ENCODE results near the gene GEN1.

The GEN1 gene

GRCh38 chr2:17754773-17755425, 961 bp downstream of the GEN1 start:
- DNase-seq, result peak; percentile 47

GRCh38 chr2:17756668-17757067, 2.7 kb downstream of the GEN1 start:
- DNase-seq, result peak; percentile 15

DNA sequence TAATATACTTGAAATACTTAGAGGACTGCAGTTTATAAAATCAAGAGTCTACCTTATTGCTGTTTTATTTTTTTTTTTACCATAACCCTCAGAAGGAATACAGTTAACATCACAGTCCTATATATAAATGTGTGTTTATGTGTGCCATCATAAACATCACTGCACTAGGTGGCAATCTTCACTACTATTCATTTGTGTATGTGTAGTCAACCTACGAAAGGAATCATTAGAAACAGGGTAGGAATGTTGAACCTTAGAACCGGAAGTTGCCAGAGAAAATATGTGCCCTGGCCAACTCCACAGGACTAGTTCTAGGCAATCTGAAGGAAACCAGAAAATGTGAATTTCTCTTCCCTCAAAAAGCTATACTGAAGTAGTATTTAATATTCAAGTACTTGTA, 3.4 kb downstream of the GEN1 start:
- peak; percentile 40 for DNase-seq

GRCh38 chr2:17758118-17758517, 4.2 kb downstream of the GEN1 start:
- DNase-seq, result no peak

GRCh38 chr2:17759805-17760204, 5.9 kb downstream of the GEN1 start:
- DNase-seq, result no peak

DNA sequence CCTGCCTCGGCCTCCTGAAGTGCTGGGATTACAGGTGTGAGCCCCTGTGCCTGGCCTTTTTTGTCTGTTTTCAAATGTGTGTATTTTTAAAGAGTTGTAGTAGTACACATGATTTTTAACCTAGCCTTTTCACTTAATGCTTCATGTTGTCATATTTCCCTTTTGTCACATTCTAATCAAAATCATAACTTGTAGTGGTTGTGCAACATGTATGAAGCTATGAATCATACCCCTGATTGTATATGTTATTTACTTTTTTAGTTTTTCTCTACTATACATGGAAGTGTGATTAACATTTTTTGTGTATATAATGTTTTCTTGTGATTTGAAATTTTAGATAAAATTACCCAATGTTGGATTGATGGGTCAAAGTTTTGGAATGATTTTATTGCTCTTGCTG, 8.5 kb downstream of the GEN1 start:
- DNase-seq, result no peak

GRCh38 chr2:17763641-17764333, 9.8 kb downstream of the GEN1 start:
- no peak for DNase-seq

DNA sequence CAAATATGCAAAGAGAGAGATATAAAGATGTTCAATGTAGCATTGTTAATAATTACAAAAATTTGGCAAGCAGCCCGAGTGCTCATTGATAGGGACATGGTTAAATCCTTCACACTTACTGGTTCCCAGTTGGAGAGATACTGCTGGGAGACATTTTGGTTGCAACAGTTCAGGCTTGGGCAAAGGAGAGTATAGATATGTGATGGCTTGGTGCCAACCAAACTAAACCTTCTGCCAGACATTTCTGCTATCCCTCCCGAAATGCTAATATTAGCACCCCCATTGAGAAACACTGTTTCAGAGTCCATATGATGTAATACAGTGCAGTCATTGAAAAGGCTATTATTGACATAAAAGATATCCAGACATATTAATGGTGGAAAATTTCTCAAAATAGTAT, 11.5 kb downstream of the GEN1 start:
- no peak for DNase-seq

DNA sequence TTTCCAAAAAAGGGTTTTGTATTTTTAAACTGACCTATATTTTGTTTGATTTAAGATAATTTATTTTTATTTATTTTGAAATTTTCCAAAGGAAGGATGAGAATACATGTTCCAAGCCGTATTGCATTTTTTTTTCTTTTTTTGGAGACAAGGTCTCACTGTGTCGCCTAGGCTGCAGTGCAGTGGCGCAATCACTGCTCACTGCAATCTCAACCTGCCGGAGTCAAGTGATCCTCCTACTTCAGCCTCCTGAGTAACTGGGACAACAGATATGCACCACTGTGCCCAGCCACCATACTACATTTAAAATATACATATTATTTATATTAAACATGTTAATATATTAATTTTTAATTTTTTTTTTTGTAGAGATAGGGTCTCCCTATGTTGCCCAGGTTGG, 15.0 kb downstream of the GEN1 start:
- DNase-seq, result no peak

GRCh38 chr2:17771956-17772355, 18.0 kb downstream of the GEN1 start:
- DNase-seq, result no peak

DNA sequence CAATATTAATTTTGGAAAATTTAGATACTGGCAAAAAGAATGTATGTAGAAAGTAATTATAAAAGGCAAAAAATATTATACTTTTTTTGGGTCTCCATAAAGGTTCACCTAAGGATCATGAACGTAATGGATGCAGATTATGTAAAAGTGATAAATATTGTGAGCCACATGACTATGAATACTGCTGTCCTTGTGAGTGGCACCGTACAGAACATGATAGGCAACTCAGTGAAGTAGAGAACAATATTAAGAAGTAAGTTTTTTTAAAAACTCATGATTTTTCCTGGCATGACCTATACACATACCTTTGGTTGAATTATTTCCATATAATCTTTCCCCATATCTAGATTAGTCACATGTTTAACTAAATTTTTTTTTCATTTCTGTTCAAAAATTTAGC, 18.6 kb downstream of the GEN1 start:
- no peak for DNase-seq

DNA sequence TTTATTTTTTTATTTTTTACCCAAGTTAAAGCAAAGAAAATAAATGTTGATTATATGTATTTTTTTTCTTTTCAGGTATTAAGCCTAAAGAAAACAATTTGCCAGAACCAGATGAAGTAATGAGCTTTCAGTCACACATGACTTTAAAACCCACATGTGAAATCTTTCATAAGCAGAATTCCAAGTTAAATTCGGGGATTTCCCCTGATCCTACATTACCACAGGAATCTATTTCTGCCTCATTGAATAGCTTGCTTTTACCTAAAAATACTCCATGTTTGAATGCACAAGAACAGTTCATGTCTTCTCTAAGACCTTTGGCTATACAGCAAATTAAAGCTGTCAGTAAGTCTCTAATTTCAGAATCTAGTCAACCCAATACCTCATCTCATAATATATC, 26.6 kb downstream of the GEN1 start:
- no peak for DNase-seq

GRCh38 chr2:17781482-17781881, 27.5 kb downstream of the GEN1 start:
- no peak for DNase-seq

DNA sequence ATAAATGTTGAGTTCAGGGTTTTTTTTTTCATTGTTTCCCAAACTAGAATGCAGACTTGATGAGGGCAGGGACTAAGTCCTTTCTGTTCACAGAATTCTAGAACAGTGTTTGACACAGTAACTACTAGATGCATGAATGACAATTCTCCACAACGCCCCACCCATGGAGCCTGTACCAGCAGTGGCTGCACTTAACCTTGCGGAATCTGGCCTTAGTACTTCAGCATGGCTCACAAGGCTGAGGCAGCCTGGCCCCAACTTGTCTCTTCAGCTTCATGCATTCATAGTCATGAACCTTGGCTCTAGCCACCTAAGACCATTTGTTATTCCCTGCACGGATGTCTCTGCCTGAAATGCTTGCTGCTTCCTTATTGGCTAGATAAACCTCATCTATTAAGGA, 32.8 kb downstream of the GEN1 start:
- DNase-seq, result no peak

- no peak for DNase-seq
These were observed 34.8 kb downstream of the GEN1 start for GRCh38 chr2:17788773-17789172.

DNA sequence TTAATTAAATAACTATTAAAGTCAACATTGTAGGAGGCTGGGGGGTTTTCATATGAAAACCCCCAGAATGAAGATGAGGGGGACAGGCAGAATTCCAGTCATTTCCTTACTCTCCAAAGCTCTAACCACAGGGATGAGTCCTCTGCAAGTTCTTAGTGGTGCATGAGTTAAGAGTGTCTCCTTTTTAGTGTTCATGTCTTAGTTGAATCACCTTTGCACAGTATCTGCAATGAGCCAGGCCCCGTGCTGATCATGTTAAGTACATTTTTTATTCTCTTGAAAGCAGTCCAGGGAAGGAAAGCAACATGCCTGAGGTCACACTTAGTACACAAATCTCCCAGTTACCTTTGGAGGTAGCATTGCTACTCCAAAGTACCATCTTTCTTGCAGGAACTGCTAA, 36.6 kb downstream of the GEN1 start:
- no peak for DNase-seq

DNA sequence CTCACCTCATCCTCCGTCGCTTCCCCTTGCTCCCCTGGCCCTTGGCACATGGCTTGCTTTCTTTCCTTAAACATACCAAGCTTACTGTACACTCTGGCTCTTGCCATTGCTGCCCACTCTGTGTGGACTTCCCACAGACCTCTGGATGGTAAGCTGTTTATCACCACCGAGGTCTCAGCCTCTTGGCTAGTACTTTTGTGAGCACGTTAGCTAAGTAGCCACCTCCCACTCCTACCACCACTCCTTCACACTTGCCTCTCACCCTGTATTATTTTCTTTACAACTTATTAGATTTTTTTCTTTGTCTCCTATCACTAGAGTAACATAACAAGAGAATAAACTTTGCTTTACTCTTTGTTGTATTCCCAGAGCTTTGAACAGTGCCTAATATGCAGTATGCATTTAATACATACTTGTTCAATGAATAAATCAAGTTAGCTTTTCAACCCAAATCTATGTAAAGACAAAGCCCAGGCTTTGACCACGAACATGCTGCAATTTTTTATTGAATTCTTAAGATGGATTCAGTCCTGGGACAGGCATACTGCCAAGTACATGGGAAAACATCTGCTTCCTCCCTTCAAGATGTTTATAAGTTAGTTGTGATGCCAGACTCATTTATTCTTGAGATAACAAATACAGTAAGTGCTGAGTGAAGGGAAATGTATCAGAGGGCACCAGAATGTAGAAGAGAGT, 37.3 kb downstream of the GEN1 start:
- DNase-seq, result peak; percentile 72

DNA sequence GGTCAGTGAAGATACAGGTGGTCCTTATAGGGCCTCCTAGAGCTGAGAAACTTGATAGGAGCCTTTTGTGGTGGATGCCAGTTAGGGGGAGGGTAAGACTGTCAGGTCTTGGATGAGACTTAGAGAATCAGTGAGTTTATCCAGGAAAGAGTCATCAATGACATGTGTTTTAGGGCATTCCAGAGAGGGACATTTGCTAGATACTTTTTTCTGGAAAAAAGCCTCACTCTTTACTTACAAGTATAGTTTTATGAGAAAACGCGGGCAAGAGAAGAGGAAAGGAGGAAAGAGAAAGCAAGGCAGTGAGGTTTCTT, 37.8 kb downstream of the GEN1 start:
- no peak for DNase-seq

GRCh38 chr2:17792515-17792914, 38.6 kb downstream of the GEN1 start:
- no peak for DNase-seq

GRCh38 chr2:17793296-17793695, 39.4 kb downstream of the GEN1 start:
- no peak for DNase-seq

DNA sequence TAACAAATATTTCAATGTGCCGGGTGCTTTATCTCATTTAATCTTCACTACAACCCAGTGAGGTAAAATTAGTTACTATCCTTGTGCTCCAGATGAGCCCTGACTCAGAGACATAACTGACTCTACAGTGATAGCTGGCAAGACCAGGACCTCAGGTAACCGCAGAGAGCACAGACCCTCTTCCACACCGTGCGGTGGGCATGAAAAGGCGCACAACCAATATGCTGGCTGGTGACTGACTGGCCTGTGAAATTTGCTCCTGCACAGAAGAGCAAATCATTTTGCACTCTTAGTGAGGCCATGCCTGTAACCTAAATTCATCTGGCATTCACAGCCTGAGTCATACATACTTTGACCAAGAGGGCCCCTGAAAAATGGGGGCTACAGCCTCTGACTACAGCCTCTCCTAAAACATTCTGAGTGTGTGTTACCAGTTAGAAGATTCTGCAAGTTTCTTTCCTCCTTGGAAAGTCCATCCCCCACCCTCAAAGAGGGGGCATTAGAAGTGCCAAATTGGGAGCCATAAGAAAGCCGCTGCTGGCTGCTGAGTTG, 39.9 kb downstream of the GEN1 start:
- no peak for DNase-seq

- DNase-seq, result no peak
These were observed 41.4 kb downstream of the GEN1 start for GRCh38 chr2:17795309-17795708.

DNA sequence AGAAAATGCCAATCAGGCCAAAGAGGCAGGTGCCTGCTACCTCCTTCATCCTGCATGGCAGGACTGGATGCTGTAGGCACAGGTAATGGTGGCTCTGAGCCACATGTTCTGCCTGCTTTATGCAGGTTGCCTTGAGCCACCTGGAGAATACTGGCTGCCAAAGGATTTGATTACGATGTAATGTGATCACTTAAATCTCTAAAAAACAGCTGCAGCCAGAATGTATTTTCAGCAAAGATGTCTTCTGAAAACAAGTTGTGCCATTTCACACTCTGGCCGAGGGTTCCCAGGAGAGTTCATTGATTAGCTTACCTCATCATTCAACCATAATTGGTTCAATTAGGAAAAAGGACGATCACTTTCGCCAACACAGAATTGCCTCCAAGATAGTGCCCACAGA, 44.4 kb downstream of the GEN1 start:
- DNase-seq, result no peak

Data from DMS 273 treated with DMSO at 0.1 percent for 48 hours (cell line).